ENCODE measurements around the gene STAC2. TPM values are rescaled to one million over a fixed set of nuclear protein-coding genes. Genes with fewer than 3 reads are reported as not detected.
A peak's percentile ranks its signal among the peaks of the same experiment; 100 is the strongest.

STAC2 gene
- total and polyA plus RNA-seq, 5 donors = 2.5 to 6.9 (median 3.6) TPM

DNA sequence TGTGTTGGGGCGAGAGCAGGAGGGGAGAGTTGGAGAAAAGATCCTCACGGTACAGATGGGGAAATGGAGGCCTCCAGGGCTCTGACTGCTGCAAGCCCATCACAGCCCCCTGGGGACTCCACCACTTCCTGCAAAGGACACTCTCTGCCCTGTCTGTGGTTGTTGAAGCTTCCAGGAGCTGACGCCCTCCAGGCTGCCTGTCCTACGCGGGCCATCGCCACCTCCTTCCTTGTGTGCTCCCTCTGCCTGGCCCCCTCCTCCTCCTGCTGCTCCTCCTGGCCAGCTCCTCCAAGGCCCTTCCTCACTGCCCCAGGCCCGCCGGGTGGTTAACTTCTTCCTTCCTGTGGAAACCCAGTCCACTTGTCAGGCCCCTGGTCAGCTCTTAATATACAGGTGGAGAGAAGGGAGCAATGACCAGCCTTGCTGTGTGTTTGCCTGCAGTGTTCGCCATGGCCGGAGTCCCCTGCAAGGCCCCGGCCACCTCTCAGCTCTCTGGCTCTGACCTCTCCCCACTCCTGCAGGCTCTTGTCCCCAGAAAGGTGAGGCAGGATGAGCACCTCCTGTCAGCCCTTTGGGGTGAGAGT, 18.4 kb upstream of the STAC2 start:
- no peaks in the 10 kb centered on the region for H3K27me3 ChIP-seq (ENCODE audit: control insufficient read depth, insufficient read depth)
- 35% methylated on average over 11 of the region's 11 CpGs for WGBS
- ATAC-seq (peak; percentile 6 to 18), DNase-seq (no peak)
- intact Hi-C loops (cut with DNase I) = loop anchor here in 1 of 4 donors (5.0 kb wide), 1 partner anchor 37 kb away; no protein-coding TSS in a partner anchor
- no peaks in the 10 kb centered on the region for H3K4me1 ChIP-seq (ENCODE audit: control insufficient read depth, insufficient read depth, low read length)
- no peak overlapping the region for H3K4me3 ChIP-seq (ENCODE audit: low read length)
- H3K27ac ChIP-seq (ENCODE audit: low read length) = no peak overlapping the region
- no peaks in the 10 kb centered on the region for H3K9me3 ChIP-seq (ENCODE audit: control insufficient read depth, low read length)

DNA sequence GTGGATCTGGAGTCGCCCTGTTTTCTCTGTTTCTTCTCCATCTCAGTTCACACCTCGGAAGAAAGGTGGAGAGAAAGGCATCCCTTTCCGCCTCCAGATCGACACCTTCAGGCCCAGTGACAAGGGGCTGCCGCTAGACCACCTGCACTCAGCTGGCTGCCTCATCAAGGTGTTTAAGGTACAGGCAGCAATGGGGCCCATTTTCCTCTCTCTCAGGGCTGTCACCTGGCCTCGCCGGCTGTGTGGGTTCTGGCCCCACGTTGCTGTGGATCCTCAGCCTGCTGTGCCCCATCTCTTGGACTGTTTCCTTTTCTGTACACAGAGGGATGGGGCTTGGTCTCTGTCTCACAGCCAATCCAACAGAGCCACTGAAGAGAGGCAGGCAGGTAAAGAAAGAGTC, 17.4 kb upstream of the STAC2 start:
- Histone ChIP-seq H3K27ac (ENCODE audit: low read length) (no peak overlapping the region), H3K4me3 (ENCODE audit: low read length) (no peak overlapping the region), H3K9me3 (ENCODE audit: control insufficient read depth, low read length) (no peaks in the 10 kb centered on the region), H3K4me1 (ENCODE audit: control insufficient read depth, insufficient read depth, low read length) (no peaks in the 10 kb centered on the region), H3K27me3 (ENCODE audit: control insufficient read depth, insufficient read depth) (no peaks in the 10 kb centered on the region)
- intact Hi-C loops (cut with DNase I) = loop anchor here in 1 of 4 donors (5.0 kb wide), 1 partner anchor 36 kb away; no protein-coding TSS in a partner anchor
- 71% methylated on average over 8 of the region's 8 CpGs for WGBS
- DNase-seq (no peak), ATAC-seq (no peak)

DNA sequence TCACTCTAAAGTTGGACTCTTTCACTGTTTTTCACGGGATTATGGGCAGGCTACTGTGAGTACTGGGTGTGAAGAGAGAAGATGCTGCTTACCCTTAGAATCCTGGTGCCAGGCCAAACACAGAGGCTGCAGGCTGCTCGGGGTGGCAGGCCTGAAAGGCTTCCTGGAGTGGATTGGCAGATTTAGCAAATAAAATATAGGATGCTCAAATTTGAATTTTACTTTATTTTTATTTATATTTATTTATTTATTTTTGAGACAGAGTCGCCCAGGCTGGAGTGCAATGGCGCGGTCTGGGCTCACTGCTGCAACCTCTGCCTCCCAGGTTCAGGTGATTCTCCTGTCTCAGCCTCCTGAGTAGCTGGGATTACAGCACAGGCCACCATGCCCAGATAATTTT, 14.9 kb upstream of the STAC2 start:
- no peak for ATAC-seq
- Histone ChIP-seq H3K27me3 (ENCODE audit: control insufficient read depth, insufficient read depth) (no peaks in the 10 kb centered on the region), H3K9me3 (ENCODE audit: control insufficient read depth, low read length) (no peaks in the 10 kb centered on the region), H3K27ac (ENCODE audit: low read length) (no peak overlapping the region), H3K4me1 (ENCODE audit: control insufficient read depth, insufficient read depth, low read length) (no peaks in the 10 kb centered on the region), H3K4me3 (ENCODE audit: low read length) (no peak overlapping the region)
- intact Hi-C loops (cut with DNase I) = loop anchor here in 1 of 4 donors (5.0 kb wide), 1 partner anchor 33 kb away; no protein-coding TSS in a partner anchor
- DNase-seq = no peak
- 85% methylated on average over 5 of the region's 5 CpGs for WGBS

DNA sequence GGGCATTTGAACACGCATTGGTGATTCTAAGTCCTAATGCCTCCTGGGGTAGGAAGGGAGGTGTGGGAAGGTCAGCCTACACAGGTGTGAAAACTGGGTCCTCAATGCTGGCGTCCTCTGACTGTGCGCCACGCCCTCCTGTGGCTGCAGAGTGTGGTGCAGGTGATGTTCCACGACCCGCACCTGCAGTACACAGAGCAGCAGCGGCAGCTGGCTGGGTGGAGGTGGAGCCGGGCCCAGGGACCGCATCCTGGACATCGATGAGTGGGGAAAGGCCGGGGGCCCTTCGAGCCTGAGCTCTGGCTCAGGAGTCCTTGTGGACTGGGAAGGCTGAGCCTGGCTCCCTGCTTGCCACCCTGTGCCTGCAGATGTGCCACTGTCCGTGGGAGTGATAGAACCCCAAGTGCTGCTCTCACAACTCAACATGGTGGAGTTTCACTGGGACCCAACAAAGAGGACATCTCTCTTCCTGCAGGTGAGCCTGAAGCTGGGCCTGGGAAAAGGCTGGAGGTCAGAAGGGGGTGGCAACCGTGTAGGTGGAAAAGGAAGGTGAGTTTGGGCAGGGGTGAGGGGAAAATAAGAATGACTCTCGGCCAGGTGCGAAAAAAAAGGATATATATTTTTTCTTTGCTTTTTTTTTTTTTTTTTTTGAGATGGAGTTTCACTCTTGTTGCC, 14.0 kb upstream of the STAC2 start:
- intact Hi-C loops (cut with DNase I) = loop anchor here in 3 of 4 donors (5.0 to 10.0 kb wide), 4 partner anchors 32 to 255 kb away; partner anchors contain the start of gene ARL5C (in 1 of the 3)
- no peak for ATAC-seq
- Histone ChIP-seq H3K27me3 (ENCODE audit: control insufficient read depth, insufficient read depth) (no peaks in the 10 kb centered on the region), H3K4me3 (ENCODE audit: low read length) (no peak overlapping the region), H3K4me1 (ENCODE audit: control insufficient read depth, insufficient read depth, low read length) (no peaks in the 10 kb centered on the region), H3K9me3 (ENCODE audit: control insufficient read depth, low read length) (no peaks in the 10 kb centered on the region), H3K27ac (ENCODE audit: low read length) (no peak overlapping the region)
- DNase-seq = peak in 2 of 3 donors; percentile 57 to 70
- WGBS = 28% methylated on average over 16 of the region's 16 CpGs

DNA sequence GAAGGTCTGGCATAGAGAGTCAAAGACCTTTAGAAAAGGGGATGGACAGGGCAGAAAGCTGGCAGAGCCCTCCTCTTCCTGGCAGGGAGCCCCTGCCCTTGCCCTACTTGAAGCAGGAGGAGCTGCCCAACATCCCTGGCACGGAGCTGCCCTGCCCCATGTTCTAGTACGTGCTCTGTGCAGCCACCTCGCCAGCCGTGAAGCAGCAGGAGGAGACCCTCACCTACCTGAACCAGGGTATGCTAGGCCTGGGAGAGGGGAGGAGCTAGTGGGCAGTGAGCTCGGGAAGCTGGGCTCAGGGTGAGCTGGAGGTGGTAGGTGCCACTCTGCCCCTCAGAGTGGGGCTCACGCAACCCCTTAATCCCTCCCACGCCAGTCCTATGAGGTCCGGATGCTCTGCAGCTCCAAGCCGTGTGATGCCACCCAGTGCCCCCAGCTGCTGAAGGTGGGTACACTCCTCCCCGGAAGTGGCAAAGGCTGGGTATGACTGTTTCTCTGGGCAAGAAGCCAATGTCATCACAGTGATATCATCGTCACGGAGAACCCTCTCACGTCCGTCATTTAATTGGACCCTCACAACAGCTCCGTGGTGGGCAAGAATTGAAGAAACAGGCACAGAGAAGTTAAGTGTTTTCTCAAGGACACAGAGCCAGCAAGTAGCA, 12.7 kb upstream of the STAC2 start:
- H3K4me1 ChIP-seq (ENCODE audit: control insufficient read depth, insufficient read depth, low read length) = no peaks in the 10 kb centered on the region
- no peaks in the 10 kb centered on the region for H3K27me3 ChIP-seq (ENCODE audit: control insufficient read depth, insufficient read depth)
- DNase-seq (peak; percentile 50 to 74 (median 74)), ATAC-seq (peak; percentile 47 to 53)
- H3K27ac ChIP-seq (ENCODE audit: low read length) = no peak overlapping the region
- no peaks in the 10 kb centered on the region for H3K9me3 ChIP-seq (ENCODE audit: control insufficient read depth, low read length)
- intact Hi-C loops (cut with DNase I) = loop anchor here in 3 of 4 donors (5.0 to 10.0 kb wide), 3 partner anchors 74 to 254 kb away; partner anchors contain the start of gene ARL5C (in 1 of the 3)
- no peak overlapping the region for H3K4me3 ChIP-seq (ENCODE audit: low read length)
- 30% methylated on average over 15 of the region's 15 CpGs for WGBS

DNA sequence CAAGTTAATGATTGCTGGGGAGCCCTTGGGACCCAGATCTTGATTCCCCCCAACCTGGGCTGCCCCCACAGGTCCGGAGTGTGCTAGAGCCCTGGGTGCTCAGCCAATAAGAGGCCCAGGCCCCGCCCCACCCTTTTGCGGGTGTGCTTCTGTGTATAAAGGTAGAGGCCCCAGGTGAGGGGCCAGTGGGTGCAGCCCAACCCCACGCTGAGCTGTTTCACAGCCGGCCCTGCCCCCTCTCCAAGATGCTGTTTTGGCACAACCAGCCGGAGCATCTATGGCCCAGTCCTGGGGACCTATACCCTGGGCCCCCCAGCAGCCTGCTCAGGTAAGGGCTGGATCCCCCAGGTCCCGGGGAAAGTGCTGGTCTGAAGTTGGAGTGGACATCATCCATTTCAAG, 11.8 kb upstream of the STAC2 start:
- H3K27me3 ChIP-seq (ENCODE audit: control insufficient read depth, insufficient read depth) = no peaks in the 10 kb centered on the region
- no peaks in the 10 kb centered on the region for H3K9me3 ChIP-seq (ENCODE audit: control insufficient read depth, low read length)
- H3K4me1 ChIP-seq (ENCODE audit: control insufficient read depth, insufficient read depth, low read length) = no peaks in the 10 kb centered on the region
- DNase-seq (no peak), ATAC-seq (no peak)
- WGBS = 78% methylated on average over 7 of the region's 7 CpGs
- H3K27ac ChIP-seq (ENCODE audit: low read length) = no peak overlapping the region
- intact Hi-C loops (cut with DNase I) = loop anchor here in 3 of 4 donors (5.0 to 10.0 kb wide), 3 partner anchors 73 to 253 kb away; partner anchors contain the start of gene ARL5C (in 1 of the 3)
- H3K4me3 ChIP-seq (ENCODE audit: low read length) = no peak overlapping the region

DNA sequence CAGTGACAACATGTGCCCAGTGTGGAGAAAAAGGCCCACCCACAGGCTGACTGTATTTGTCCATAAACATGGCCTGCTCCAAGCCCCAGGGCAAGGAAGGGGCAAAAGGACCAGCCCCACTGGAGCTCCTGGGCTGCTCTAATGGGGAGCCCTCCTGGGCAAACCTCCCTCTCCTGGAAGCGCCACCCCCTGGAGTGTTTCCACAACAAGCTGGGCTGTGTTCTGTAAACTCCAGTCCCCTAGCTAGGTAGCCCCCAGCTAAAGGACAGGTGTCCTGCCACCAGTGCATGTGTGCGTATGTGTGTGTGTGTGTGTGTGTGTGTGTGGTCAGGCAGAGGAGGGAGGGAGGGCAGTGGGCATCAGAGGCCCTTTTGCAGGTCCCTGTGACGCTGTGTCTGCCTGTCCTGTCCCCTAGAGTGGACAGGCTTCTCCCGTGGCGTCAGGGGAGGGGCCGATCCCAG, 11.3 kb upstream of the STAC2 start:
- intact Hi-C loops (cut with DNase I) = loop anchor here in 3 of 4 donors (5.0 to 10.0 kb wide), 3 partner anchors 72 to 252 kb away; partner anchors contain the start of gene ARL5C (in 1 of the 3)

DNA sequence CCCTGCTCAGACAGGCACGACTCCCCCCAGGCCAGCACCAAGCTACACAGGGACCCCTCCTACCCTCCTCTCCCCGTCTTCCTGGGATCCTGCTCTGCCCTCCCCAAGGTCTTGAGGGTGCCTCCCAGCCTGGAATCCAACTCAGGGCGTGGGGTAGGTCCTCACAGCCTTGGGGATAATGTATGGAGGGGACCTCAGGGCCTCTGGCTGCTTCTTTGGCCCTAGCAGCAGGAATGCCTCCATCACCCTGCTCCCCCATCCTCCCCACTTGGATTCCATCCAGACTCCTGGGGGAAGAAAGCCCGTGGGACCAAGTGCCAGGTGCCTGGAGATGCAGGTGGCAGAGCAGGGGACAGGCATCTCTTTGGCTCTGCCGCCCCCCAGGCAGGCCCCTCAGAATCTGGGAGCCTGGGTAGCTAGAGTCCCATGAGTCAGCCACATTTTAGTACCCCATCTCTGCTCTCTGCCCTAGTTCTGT, 10.7 kb upstream of the STAC2 start:
- 55% methylated on average over 5 of the region's 5 CpGs for WGBS
- H3K4me1 ChIP-seq (ENCODE audit: control insufficient read depth, insufficient read depth, low read length) = no peaks in the 10 kb centered on the region
- no peak overlapping the region for H3K27ac ChIP-seq (ENCODE audit: low read length)
- H3K9me3 ChIP-seq (ENCODE audit: control insufficient read depth, low read length) = no peaks in the 10 kb centered on the region
- DNase-seq (no peak), ATAC-seq (no peak)
- intact Hi-C loops (cut with DNase I) = loop anchor here in 3 of 4 donors (5.0 to 10.0 kb wide), 3 partner anchors 72 to 252 kb away; partner anchors contain the start of gene ARL5C (in 1 of the 3)
- no peaks in the 10 kb centered on the region for H3K27me3 ChIP-seq (ENCODE audit: control insufficient read depth, insufficient read depth)
- H3K4me3 ChIP-seq (ENCODE audit: low read length) = no peak overlapping the region

More for the DNA sequence above, 11.3 kb upstream of the STAC2 start:
- Histone ChIP-seq H3K4me3 (ENCODE audit: low read length) (no peak overlapping the region), H3K4me1 (ENCODE audit: control insufficient read depth, insufficient read depth, low read length) (no peaks in the 10 kb centered on the region), H3K27me3 (ENCODE audit: control insufficient read depth, insufficient read depth) (no peaks in the 10 kb centered on the region), H3K27ac (ENCODE audit: low read length) (no peak overlapping the region), H3K9me3 (ENCODE audit: control insufficient read depth, low read length) (no peaks in the 10 kb centered on the region)
- ATAC-seq = no peak
- DNase-seq = no peak
- WGBS = 79% methylated on average over 6 of the region's 6 CpGs

DNA sequence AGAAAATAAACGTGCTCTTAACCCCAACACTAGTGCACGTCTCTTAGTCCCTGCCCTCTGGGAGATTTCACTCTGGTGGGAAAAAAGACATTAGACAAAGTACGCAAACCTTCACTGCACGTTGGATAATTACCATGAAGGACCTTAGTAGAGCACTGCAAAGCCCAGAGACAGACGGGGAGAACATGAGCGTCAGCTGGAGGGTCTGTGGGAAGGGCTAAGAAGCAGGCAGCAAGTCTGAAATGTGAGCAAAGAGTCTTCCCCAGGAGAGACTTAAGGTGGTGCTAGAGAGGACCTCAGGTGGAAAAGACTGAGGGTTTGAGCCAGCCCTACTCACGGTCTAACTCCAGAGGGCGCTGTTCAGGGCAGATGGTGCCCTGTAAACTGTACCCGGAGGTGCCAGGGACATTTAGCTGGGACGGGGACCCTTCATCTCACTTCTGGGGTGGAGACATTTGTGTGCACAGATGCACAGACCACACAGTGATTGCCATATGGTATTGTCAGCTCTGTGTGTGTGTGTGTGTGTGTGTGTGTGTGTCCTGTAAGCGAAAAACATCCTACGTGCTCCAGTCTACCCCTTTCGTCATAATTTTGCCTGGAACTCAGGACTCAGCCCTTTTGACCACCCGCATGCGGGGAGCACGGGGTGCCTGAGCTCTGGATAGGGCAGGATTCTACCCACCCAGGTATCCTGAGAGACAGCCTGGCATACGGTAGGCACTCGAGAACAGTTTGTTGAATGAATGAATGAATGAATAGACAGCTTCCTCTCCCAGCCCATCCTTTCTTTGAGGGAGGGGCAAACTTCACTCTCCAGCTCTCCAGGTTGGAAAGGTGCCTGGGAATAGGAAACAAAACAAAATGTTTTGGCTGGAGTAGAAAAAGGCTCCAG, 10.1 kb upstream of the STAC2 start:
- DNase-seq (no peak), ATAC-seq (peak in 1 of 2 donors; percentile 36)
- intact Hi-C loops (cut with DNase I) = loop anchor here in 3 of 4 donors (5.0 to 10.0 kb wide), 3 partner anchors 71 to 251 kb away; partner anchors contain the start of gene ARL5C (in 1 of the 3)
- Histone ChIP-seq H3K27ac (ENCODE audit: low read length) (no peak overlapping the region), H3K4me1 (ENCODE audit: control insufficient read depth, insufficient read depth, low read length) (no peaks in the 10 kb centered on the region), H3K9me3 (ENCODE audit: control insufficient read depth, low read length) (no peaks in the 10 kb centered on the region), H3K4me3 (ENCODE audit: low read length) (no peak overlapping the region), H3K27me3 (ENCODE audit: control insufficient read depth, insufficient read depth) (no peaks in the 10 kb centered on the region)
- 32% methylated on average over 18 of the region's 18 CpGs for WGBS

Data from right cardiac atrium (tissue), 5 donors.